Subcutaneous abdominal adipose tissue (tissue), 5 donors: ENCODE data around the gene NARF.
"Not testable (repeated sequence)": the region's sequence is repeated elsewhere in the genome, so short reads cannot be mapped to it uniquely, and the experiment has no call there.

ENCODE experiments used
- H3K27ac ChIP-seq: one replicate; pipeline ENCODE4 v1.7.0; 2013; ENCODE audit warnings: low read depth, mild to moderate bottlenecking, inconsistent platforms, low read length, moderate library complexity
- H3K27me3 ChIP-seq, 5 donors: one replicate each; pipeline ENCODE4 v1.7.0; 2013; ENCODE audit warnings: low read length in 5 of 5, inconsistent platforms in 1 of 5; ENCODE audit not compliant: control insufficient read depth in 5 of 5, insufficient read depth in 4 of 5
- H3K36me3 ChIP-seq, 5 donors: one replicate each; pipeline ENCODE4 v1.7.0; 2013; ENCODE audit warnings: low read length in 5 of 5; ENCODE audit not compliant: control insufficient read depth in 5 of 5, insufficient read depth in 5 of 5
- H3K4me1 ChIP-seq, 5 donors: one replicate each; pipeline ENCODE4 v1.7.0; 2013; ENCODE audit warnings: low read length in 5 of 5, mild to moderate bottlenecking in 3 of 5, moderate library complexity in 1 of 5; ENCODE audit not compliant: control insufficient read depth in 5 of 5, insufficient read depth in 5 of 5
- H3K4me3 ChIP-seq, 5 donors: one replicate each; pipeline ENCODE4 v1.7.0; 2013; ENCODE audit warnings: low read length in 5 of 5, low read depth in 1 of 5
- H3K9ac ChIP-seq, 5 donors: one replicate each; pipeline ENCODE4 v1.7.0; 2013; ENCODE audit warnings: low read length in 5 of 5, mild to moderate bottlenecking in 4 of 5, moderate library complexity in 3 of 5
- H3K9me3 ChIP-seq, 5 donors: one replicate each; pipeline ENCODE4 v1.7.0; 2013; ENCODE audit warnings: low read length in 5 of 5; ENCODE audit not compliant: control insufficient read depth in 5 of 5
- donor health status: healthy.
- donor health status: healthy.
- donor health status: healthy.
- donor health status: healthy.
- donor health status: healthy.

Gene NARF

DNA sequence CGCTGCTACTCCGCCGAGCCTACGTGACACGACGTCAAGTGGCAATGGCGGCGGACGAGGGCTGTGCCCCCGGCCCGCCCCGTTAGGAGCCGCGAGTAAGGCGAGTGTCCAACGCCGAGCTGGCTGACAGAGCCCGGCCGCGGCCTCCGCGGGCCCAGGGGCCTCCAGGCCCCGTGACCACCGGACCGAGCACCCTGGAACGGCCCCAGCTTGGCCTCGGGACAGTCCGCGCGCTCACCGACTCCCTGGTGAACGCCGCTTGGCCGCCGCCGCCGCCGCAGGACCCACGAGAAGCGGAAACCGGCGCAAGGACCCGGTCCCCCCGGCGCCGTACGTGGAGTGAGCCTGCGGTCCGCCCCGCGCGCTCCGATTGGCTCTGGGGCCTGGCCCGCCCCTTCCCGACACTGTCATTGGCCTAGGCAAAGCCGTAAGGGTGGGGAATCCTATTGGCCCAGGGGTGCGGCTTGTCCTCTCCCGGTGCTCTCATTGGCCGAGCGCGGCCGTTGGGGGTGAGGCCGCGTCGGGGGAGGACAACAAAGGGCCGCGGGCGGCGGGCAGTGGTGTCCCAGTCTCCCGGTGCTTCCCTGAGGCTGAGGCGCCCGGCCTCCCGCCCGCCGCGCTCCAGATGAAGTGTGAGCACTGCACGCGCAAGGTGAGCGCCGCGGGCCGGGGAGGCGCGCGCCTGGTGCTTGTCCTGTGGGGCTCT is at the start of gene NARF:
NARF (plus strand) TSS at position 563 of the 706 bp plus-strand sequence; CDS start at position 626, 63 bp downstream.
- H3K4me1 ChIP-seq: peaks cover 3 to 27% (median 20%) of the 10 kb centered on the region in 5 donors
- no peaks in the 10 kb centered on the region for H3K27me3 ChIP-seq
- peak within 1 kb of the TSS; percentile 38 to 99 (median 96) for H3K9ac ChIP-seq
- peaks cover 0 to 33% (median 22%) of the 10 kb centered on the region in 5 donors for H3K36me3 ChIP-seq
- H3K4me3 ChIP-seq: peak within 1 kb of the TSS; percentile 76 to 93 (median 87)
- H3K27ac ChIP-seq: peak within 1 kb of the TSS; percentile 99
- H3K9me3 ChIP-seq: no peaks in the 10 kb centered on the region

DNA sequence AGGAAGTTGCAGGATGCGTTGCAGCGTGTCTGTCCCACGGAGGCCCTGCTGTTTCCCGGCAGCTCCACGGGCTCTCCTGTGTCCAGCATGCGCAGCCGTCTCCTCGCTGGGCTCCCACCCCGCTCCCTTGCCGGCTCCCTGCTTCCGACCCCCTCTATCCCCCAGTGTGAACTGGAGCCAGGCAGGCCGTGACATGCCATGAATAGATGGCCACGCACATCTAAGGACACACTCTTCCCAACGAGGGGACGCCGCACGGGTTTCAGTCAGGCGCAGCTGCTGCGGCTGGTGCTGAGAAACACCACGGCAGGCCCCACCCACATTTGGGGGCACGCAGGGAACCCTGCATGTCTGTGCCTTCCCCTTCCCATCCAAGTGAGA is 49.6 kb upstream of the NARF start:
- H3K27ac ChIP-seq: no peak overlapping the region
- H3K4me3 ChIP-seq: no peak overlapping the region
- H3K27me3 ChIP-seq: no peaks in the 10 kb centered on the region
- peaks cover 0 to 36% (median 18%) of the 10 kb centered on the region in 5 donors for H3K36me3 ChIP-seq
- H3K9me3 ChIP-seq: no peaks in the 10 kb centered on the region
- no peak overlapping the region for H3K9ac ChIP-seq
- no peaks in the 10 kb centered on the region for H3K4me1 ChIP-seq

DNA sequence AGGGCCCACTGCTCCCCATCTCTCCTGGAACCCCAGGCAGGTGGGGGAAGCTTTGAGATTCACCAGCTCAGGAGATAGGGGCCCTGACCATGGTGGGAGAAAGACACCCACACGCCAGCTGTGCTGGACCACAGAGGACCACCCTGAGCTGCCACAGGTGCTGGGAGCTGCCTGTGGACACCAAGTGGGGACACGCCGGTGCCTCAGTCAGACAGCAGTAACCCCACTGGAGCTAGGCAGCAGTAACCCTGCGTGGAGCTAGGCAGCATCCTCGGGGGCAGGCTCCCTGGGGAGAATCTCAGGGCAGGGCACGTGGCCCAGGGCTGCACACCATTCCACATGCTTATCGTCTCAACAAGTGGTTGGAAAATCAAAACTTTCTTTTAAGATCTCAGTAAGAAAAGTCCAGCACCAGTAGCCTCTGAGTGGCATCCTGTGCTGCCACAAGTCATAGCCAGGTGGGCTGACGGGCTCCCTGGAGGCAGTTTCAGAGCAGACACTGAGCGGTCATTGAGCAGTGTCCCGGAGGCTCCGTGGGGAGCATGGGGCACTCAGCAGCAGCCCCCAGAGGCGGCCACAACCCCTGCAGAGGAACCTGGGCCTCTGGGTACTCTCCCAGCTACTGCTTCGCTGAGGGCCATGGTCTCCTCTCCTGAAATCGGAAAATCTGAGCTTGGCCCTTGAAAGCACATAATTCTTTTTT is 48.4 kb upstream of the NARF start:
- Histone ChIP-seq H3K4me3 (no peak overlapping the region), H3K36me3 (peaks cover 0 to 30% (median 15%) of the 10 kb centered on the region in 5 donors), H3K27me3 (no peaks in the 10 kb centered on the region), H3K9me3 (no peaks in the 10 kb centered on the region), H3K4me1 (peaks cover 0 to 5% (median 5%) of the 10 kb centered on the region in 5 donors), H3K27ac (no peak overlapping the region), H3K9ac (no peak overlapping the region)

- Histone ChIP-seq H3K36me3 (peaks cover 0 to 23% (median 12%) of the 10 kb centered on the region in 5 donors), H3K27ac (no peak overlapping the region), H3K4me1 (peaks cover 0 to 5% (median 5%) of the 10 kb centered on the region in 5 donors), H3K27me3 (no peaks in the 10 kb centered on the region), H3K9ac (no peak overlapping the region), H3K9me3 (no peaks in the 10 kb centered on the region), H3K4me3 (no peak overlapping the region)
These were observed 47.0 kb upstream of the NARF start for GRCh38 chr17:82411396-82412053.

DNA sequence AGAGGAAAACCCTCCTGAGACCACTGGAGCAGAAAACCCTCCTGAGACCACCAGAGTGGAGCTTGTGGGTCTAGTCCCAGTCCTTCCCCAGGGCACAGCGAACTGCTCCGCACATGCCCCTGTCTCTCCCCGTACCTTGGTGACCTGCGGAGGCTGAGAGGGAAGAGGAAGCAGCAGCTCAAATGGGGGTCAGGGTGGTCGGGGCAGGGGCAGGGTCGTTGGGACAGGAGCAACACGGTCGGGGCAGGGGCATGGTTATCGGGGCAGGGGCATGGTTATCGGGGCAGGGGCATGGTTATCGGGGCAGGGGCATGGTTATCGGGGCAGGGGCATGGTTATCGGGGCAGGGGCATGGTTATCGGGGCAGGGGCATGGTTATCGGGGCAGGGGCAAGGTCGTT is 46.5 kb upstream of the NARF start:
- H3K4me1 ChIP-seq, H3K4me3 ChIP-seq, H3K27me3 ChIP-seq, H3K9ac ChIP-seq, H3K27ac ChIP-seq, H3K9me3 ChIP-seq: not testable (repeated sequence)
- H3K36me3 ChIP-seq: peaks cover 0 to 23% (median 12%) of the 10 kb centered on the region in 5 donors

DNA sequence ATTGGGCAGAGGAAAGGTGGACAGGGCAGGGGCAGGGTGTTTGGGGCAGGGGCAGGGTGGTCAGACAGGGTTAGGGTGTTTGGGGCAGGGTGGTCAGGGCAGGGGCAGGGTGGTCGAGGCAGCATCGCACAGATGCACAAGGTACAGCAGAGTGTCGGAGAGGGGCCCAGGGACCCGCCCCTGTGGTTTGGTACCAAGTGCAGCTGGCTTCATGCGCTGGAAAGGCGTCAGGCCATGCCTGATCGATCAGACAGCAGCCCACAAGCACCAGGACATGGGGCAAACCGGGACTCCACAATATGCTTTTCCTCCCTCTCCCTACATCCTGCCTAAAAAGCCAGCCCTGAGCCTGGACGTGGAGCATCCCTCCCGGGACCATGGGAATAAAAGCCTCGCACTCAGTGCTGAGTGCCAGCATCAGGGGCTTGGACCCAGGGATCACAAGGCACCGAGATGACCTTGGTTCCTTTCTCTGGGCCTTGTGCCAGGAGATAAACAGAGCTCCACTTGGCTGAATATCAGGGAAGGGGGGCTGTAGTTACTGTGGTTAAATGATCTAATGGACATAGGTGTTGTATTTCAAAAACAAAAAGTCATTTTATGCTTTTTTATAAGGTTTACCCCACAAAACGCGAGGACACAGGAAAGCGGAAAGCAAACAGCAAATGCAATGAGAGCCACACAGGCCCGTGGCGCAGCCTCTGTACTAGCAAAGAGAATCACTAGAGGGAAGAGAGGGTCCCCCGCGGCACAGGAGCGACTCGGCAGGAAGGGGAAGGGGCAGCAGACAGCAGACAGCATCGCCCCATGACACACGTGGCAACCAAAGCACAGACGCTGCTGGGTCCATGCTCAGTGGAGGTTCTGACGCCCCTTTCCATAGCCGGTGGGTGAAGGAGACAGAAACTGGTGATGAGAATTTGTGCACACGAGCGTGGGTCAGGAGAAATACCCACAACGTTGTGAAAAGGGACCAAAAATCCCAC is 45.7 kb upstream of the NARF start:
- H3K36me3 ChIP-seq: peaks cover 0 to 20% (median 12%) of the 10 kb centered on the region in 5 donors
- H3K4me1 ChIP-seq: peaks cover 3 to 9% (median 8%) of the 10 kb centered on the region in 5 donors
- H3K9ac ChIP-seq: no peak overlapping the region
- H3K9me3 ChIP-seq: no peaks in the 10 kb centered on the region
- no peak overlapping the region for H3K27ac ChIP-seq
- H3K27me3 ChIP-seq: no peaks in the 10 kb centered on the region
- no peak overlapping the region for H3K4me3 ChIP-seq

GRCh38 chr17:82414548-82415281 is 43.8 kb upstream of the NARF start:
- peaks cover 0 to 11% (median 6%) of the 10 kb centered on the region in 5 donors for H3K36me3 ChIP-seq
- H3K27me3 ChIP-seq: no peaks in the 10 kb centered on the region
- H3K4me3 ChIP-seq: no peak overlapping the region
- no peak overlapping the region for H3K9ac ChIP-seq
- peaks cover 6 to 22% (median 20%) of the 10 kb centered on the region in 5 donors for H3K4me1 ChIP-seq
- no peaks in the 10 kb centered on the region for H3K9me3 ChIP-seq
- no peak overlapping the region for H3K27ac ChIP-seq

- peaks cover 0 to 9% (median 7%) of the 10 kb centered on the region in 5 donors for H3K36me3 ChIP-seq
- H3K27me3 ChIP-seq: no peaks in the 10 kb centered on the region
- H3K4me3 ChIP-seq: no peak overlapping the region
- peaks cover 6 to 23% (median 20%) of the 10 kb centered on the region in 5 donors for H3K4me1 ChIP-seq
- no peak overlapping the region for H3K9ac ChIP-seq
- H3K9me3 ChIP-seq: no peaks in the 10 kb centered on the region
- H3K27ac ChIP-seq: no peak overlapping the region
These were observed 43.2 kb upstream of the NARF start for GRCh38 chr17:82415336-82415735.

- Histone ChIP-seq H3K4me3 (no peak overlapping the region), H3K4me1 (peaks cover 6 to 23% (median 20%) of the 10 kb centered on the region in 5 donors), H3K36me3 (peaks cover 0 to 9% (median 7%) of the 10 kb centered on the region in 5 donors), H3K27ac (no peak overlapping the region), H3K27me3 (no peaks in the 10 kb centered on the region), H3K9ac (no peak overlapping the region), H3K9me3 (no peaks in the 10 kb centered on the region)
These were observed 42.8 kb upstream of the NARF start for GRCh38 chr17:82415786-82416185.
